Measurements from ENCODE around the gene AKAP10.
"Not testable (repeated sequence)": the region's sequence is repeated elsewhere in the genome, so short reads cannot be mapped to it uniquely, and the experiment has no call there.

AKAP10 gene

DNA sequence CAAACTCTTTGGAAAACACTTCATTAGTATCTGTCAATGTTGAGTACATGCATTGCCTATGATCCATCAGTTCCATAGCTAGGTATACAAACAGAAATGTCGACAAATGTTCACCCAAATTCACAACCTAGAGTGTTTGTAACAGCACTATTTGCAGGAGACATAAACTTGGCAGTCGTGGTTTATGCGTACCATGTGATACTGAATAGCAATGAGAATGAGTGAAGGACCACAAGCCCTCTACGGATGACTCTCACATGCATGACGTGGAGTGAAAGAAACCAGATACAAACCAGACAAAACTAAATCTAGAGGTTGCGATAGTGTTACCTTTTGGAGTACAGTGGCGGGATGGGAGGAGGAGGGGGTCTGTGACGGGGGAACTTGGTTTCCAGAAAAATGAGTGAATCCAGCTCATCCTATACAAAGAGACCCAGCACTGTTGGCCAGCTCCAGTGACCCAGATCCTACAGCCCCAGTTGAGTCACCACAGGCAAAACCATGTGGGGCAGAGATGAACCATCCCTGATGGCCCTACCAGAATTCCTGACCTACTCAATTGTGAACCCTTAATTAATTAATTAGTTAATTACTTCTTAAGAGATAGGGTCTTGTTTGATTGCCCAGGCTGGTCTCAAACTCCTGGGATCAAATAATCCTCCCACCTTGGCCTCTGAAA lies 94.0 kb downstream of the AKAP10 start:
- no peak for DNase-seq (ENCODE audit: low read depth, low spot score)
- no peak overlapping the region for H3K4me3 ChIP-seq (ENCODE audit: low read length)

DNA sequence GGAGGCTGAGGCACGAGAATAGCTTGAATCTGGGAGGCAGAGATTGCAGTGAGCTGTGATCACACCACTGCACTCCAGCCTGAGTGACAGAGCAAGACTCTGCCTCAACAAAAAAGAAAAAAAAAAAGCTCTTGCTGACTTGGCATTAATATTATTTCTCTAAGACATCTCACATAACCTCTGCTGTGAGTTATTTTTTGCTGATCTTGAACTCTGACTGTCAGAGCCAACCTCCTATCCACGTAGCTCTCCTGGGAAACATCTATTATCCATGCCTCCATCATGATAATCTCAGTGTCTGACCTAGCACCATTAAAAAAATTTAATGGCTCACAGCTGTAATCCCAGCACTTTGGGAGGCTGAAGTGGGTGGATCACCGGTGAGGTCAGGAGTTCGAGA lies 97.2 kb downstream of the AKAP10 start:
- H3K4me3 ChIP-seq (ENCODE audit: low read length), result no peak overlapping the region
- no peak for DNase-seq (ENCODE audit: low read depth, low spot score)

GRCh38 chr17:19877364-19877945 lies 100.2 kb downstream of the AKAP10 start:
- H3K4me3 ChIP-seq (ENCODE audit: low read length), result no peak overlapping the region
- no peak for DNase-seq (ENCODE audit: low read depth, low spot score)

DNA sequence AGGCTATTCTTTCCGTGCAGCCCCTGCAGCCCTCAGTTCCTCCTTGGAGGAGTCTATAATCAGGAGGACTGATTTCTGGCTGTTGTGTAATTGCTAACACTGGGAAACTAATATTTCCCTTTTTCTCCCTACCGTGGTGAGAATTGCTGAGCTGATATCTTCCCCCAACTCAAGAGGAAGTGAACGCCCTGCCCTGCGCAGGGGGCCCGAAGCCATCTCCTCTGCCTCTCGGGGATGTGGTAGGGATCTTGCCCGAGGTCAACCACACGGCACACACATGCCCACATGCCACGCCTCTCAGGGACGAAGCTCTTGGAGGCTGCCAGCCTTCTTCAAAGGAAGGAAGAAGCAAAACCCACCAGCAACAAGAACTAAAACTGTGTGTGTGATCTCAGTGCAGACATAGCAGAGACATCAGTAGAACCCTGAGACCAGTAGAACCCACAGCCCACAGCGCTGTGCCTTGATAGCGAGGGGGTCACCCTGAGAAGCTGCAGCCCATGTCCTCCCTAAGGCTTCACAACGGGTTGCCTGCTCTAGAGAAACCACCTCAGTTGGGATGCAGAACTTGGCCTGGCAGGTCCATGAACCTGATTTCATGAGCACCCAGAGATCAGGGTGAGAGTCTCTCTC lies 101.0 kb downstream of the AKAP10 start:
- H3K4me3 ChIP-seq (ENCODE audit: low read length), result peak overlapping the region; percentile 21
- peak; percentile 90 for DNase-seq (ENCODE audit: low read depth, low spot score)

DNA sequence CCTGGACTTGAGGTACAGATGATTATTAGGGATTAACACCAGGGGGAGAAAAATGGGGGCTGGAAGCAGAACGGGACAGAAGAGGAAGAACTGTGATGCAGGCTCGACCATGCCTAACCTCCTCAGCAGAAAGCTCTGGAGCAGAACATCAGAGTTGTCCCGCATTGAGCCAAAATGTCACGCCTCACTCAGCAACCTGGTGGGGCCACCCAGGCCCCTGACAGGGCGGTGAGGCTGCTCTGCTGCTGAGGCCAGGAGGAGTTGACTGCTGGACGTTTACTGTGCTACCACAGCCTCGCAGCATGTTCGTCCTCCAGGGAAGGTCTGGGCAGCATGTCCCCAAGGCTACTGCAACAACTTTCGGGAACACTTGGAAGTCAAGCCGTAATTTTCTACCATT lies 103.4 kb downstream of the AKAP10 start:
- DNase-seq (ENCODE audit: low read depth, low spot score), result no peak
- no peak overlapping the region for H3K4me3 ChIP-seq (ENCODE audit: low read length)

- DNase-seq (ENCODE audit: low read depth, low spot score), result no peak
- H3K4me3 ChIP-seq (ENCODE audit: low read length), result no peak overlapping the region
Measured at GRCh38 chr17:19873346-19873745, 104.3 kb downstream of the AKAP10 start.

DNA sequence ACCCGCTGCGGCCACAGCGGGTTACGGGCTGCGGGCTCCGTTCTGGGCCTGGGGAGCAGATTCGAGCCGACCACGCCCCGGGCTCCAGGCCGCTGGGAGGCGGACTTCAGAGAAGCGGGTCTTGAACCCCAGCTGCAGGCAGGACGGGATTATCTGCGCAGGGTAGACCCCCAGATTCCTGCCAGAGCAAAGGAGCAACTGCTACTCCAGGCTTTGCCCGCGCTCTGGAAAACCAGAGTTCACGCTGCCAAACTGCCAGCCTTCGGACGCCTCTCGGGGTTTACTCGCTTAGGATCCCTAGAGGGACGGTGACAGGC lies 109.6 kb downstream of the AKAP10 start:
- no peak for DNase-seq (ENCODE audit: low read depth, low spot score)
- no peak overlapping the region for H3K4me3 ChIP-seq (ENCODE audit: low read length)

- no peak for DNase-seq (ENCODE audit: low read depth, low spot score)
- H3K4me3 ChIP-seq (ENCODE audit: low read length), result no peak within 1 kb of the TSS
Measured at GRCh38 chr17:19867329-19868078, 110.1 kb downstream of the AKAP10 start, which contains the start of gene ULK2. Gene ULK2 (minus strand): TSS chr17:19867936. CDS start chr17:19867417, 519 bp downstream.

DNA sequence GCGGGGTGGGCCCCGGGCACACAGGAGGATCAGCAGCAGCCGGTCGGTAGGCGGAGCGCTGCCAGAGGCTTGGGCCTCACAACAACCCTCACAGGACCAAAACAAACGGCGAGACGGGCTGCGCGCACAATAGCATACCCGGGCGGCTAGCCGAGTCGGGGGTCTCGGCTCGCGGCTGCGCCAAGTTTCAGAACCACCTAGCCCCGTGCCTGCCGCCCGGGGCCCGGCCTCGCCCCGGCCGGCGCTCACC lies 110.6 kb downstream of the AKAP10 start:
- no peak for DNase-seq (ENCODE audit: low read depth, low spot score)
- no peak overlapping the region for H3K4me3 ChIP-seq (ENCODE audit: low read length)

- no peak for DNase-seq (ENCODE audit: low read depth, low spot score)
Measured at GRCh38 chr17:19865021-19865420, 112.6 kb downstream of the AKAP10 start.

DNA sequence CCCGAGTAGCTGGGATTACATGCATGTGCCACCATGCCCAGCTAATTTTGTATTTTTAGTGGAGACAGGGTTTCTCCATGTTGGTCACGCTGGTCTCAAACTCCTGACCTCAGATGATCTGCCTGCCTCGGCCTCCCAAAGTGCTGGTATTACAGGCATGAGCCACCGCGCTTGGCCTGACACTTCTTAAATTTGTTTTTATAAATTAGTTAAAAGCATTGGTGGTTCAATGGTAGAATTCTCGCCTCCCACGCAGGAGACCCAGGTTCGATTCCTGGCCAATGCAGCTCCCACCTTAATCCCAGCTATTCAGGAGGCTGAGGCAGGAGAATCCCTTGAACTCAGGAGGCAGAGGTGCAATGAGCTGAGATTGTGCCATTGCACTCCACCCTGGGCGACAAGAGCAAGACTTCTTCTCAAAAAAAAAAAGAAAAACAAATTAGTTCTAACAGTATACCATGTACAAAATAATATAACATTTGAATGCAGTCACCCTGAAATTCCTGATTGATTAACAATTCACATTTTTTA lies 116.9 kb downstream of the AKAP10 start:
- DNase-seq (ENCODE audit: low read depth, low spot score); H3K4me3 ChIP-seq (ENCODE audit: low read length): not testable (repeated sequence)

More at GRCh38 chr17:19865021-19865420, 112.6 kb downstream of the AKAP10 start:
- no peak overlapping the region for H3K4me3 ChIP-seq (ENCODE audit: low read length)

GRCh38 chr17:19857640-19858039 lies 120.0 kb downstream of the AKAP10 start:
- H3K4me3 ChIP-seq (ENCODE audit: low read length), result no peak overlapping the region
- DNase-seq (ENCODE audit: low read depth, low spot score), result no peak

Data from Jurkat, Clone E6-1 (cell line).